ENCODE results near the gene EEF2.

EEF2 gene

DNA sequence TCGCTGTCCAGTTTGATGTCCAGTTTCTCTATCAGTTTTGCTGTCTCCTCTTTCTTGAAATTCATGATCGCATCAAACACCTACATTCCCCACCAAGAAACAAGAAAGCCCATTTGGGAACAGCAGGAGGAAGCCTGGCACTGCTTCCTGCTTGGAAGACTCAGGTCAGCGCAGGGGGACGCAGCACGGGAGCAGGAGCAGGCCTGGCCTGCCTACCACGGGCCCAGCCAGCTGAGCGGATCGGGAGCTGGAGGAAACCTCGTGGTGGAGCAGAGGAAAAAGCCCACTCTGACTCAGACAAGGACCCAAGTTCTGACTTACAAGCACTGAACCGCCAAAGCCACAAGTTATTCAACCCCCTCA, 3.9 kb downstream of the EEF2 start:
- TF ChIP-seq, protein P1, sequence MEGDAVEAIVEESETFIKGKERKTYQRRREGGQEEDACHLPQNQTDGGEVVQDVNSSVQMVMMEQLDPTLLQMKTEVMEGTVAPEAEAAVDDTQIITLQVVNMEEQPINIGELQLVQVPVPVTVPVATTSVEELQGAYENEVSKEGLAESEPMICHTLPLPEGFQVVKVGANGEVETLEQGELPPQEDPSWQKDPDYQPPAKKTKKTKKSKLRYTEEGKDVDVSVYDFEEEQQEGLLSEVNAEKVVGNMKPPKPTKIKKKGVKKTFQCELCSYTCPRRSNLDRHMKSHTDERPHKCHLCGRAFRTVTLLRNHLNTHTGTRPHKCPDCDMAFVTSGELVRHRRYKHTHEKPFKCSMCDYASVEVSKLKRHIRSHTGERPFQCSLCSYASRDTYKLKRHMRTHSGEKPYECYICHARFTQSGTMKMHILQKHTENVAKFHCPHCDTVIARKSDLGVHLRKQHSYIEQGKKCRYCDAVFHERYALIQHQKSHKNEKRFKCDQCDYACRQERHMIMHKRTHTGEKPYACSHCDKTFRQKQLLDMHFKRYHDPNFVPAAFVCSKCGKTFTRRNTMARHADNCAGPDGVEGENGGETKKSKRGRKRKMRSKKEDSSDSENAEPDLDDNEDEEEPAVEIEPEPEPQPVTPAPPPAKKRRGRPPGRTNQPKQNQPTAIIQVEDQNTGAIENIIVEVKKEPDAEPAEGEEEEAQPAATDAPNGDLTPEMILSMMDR (IDR thresholded peaks at IDR 0.05; ENCODE audit: control extremely low read depth, extremely low read depth, low read depth, missing control alignments): no peak
- ChIA-PET POLR2A (interaction anchor here (2.5 to 3.4 kb wide), 2 partner anchors 9 to 13 kb away, joined by 10 to 29 read pairs; partner anchors contain the start of gene DAPK3), CTCF (no interaction called here)
- DNase-seq (ENCODE audit: extremely low spot score): no peak

DNA sequence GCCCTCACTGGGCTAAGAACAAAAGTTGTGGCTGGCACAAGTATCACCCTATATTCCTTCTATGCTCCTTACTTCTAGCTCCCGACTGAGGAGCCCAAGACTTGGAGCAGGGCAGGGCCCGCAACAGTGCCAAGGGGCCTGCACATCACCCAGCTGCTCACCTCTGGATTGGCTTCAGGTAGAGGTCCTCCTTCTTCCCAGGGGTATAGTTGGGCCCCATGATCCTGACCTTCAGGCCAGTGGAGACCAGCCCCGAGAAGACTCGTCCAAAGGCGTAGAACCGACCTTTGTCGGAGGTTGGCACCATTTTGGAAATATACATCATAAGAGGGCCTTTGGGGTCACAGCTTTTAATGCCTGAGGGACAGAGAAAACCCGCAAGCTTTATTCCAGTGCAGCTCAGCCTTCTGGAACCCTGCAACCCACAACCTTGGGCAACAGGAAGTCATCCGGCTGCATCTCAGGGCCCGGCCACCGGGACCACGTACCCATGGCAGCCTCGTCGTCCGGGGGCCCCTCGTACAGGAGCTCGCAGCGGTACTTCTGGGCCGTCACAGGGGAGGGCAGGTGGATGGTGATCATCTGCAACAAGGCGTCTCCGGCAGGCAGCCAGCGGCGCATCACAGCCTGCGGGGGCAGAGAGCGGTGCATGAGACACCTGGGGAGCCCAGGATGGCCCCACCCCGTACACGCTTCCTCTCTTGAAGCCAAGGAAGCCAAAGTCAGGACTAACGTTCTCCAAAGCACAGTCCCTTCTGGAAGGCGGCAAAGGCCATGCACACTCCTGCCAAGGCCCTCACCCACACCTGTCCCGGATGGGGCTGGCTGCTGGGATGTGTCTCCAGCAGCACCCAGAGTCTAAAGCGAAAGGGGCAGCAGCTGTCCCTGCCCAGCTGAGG, 4.7 kb downstream of the EEF2 start:
- TF ChIP-seq, protein P1 (IDR thresholded peaks at IDR 0.05; ENCODE audit: control extremely low read depth, extremely low read depth, low read depth, missing control alignments): no peak
- POLR2A ChIA-PET: interaction anchor here (0.8 to 3.4 kb wide), 4 partner anchors 9 to 218 kb away, joined by 3 to 29 read pairs (median 6); partner anchors contain the start of genes DAPK3, MRPL54 and PIAS4
- DNase-seq (ENCODE audit: extremely low spot score): no peak
- CTCF ChIA-PET: no interaction called here

DNA sequence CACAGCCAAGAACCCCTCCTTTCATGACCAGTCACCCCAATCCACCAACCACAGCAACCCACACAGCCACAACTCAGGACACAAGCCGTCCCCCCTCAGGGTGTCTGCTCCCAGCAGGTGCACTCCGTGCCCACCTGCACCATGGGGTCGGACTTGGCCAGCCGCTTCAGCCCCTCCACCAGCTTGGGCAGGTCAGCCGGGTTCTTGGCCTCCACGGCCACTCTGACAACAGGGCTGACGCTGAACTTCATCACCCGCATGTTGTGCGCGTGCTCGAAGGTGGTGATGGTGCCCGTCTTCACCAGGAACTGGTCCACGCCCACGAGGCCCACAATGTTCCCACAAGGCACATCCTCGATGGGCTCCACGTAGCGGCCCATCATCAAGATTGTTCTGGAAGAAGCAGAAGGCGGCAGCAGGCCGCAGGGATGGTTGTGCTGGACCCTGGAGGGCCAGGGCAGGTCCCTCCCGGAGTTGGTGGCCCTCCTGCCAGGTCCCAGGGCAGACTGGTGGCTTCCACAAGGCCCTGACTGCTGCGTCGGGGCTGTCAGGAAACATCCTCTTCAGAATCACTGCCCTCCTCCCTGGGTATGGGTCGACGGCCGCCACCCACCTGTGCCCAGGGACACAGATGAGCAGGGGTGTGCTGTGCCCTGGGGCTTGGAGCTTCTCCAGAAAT, 5.5 kb downstream of the EEF2 start:
- POLR2A ChIA-PET: interaction anchor here (0.8 to 3.4 kb wide), 5 partner anchors 8 to 217 kb away, joined by 3 to 29 read pairs (median 10); partner anchors contain the start of genes DAPK3, MRPL54 and PIAS4
- TF ChIP-seq, protein P1 (IDR thresholded peaks at IDR 0.05; ENCODE audit: control extremely low read depth, extremely low read depth, low read depth, missing control alignments): no peak

DNA sequence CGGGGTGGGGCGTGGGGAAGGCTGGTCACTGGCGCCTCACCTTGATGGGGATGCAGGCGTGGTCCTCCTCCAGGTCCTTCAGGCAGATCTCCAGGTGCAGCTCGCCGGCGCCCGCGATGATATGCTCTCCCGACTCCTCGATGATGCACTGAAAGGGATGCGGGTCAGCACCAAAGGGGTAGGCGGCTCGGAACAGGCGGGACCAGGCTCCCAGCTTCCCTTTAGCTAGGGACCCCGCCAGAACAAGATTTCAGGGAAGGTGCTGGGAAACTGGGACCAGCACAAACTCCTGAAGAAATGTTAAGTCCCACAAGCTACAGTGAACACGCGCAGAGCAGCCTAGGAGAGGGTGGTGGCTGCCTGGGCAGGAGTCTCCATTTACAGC, 6.0 kb downstream of the EEF2 start:
- CTCF ChIA-PET: interaction anchor here (1.2 kb wide), 1 partner anchor 9 kb away, joined by 5 read pairs; no protein-coding TSS in a partner anchor
- POLR2A ChIA-PET: interaction anchor here (2.1 to 3.4 kb wide), 2 partner anchors 7 to 8 kb away, joined by 10 to 29 read pairs; partner anchors contain the start of gene DAPK3
- DNase-seq (ENCODE audit: extremely low spot score): no peak
- TF ChIP-seq, protein P1 (IDR thresholded peaks at IDR 0.05; ENCODE audit: control extremely low read depth, extremely low read depth, low read depth, missing control alignments): no peak

More for the DNA sequence above, 5.5 kb downstream of the EEF2 start:
- CTCF ChIA-PET: interaction anchor here (1.2 kb wide), 1 partner anchor 8 kb away, joined by 5 read pairs; no protein-coding TSS in a partner anchor
- DNase-seq (ENCODE audit: extremely low spot score): no peak

DNA sequence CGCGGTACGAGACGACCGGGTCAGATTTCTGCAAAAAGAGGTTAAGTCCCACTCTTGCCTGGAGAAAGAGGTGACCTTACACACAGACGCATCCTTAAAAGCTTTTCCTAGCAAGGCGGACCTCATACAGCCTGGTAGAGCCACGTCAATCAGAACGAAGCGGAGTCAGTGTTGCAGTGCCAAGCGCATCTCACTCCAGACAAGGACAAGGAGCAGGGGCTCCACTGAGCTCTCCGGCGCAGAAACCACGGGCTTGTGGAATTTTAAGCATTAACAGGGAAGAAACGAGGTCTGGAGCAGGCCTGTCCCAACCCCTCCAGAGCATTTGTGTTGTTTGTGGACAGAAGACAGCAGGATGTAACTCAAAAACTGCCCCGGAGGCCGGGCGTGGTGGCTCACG, 7.1 kb downstream of the EEF2 start:
- ChIA-PET POLR2A (interaction anchor here (2.1 kb wide), 1 partner anchor 9 kb away, joined by 10 read pairs; no protein-coding TSS in a partner anchor), CTCF (interaction anchor here (1.2 kb wide), 1 partner anchor 10 kb away, joined by 5 read pairs; no protein-coding TSS in a partner anchor)
- no peak for DNase-seq (ENCODE audit: extremely low spot score)
- TF ChIP-seq, protein P1 (IDR thresholded peaks at IDR 0.05; ENCODE audit: control extremely low read depth, extremely low read depth, low read depth, missing control alignments): no peak
